CMK (cell line): ENCODE data around the gene CDKN2B-AS1.

Experiments
- DNase-seq: peaks from one replicate; pipeline ENCODE4 v3.0.0-alpha.2; 2010; ENCODE audit warnings: low read depth

Gene CDKN2B-AS1

DNA sequence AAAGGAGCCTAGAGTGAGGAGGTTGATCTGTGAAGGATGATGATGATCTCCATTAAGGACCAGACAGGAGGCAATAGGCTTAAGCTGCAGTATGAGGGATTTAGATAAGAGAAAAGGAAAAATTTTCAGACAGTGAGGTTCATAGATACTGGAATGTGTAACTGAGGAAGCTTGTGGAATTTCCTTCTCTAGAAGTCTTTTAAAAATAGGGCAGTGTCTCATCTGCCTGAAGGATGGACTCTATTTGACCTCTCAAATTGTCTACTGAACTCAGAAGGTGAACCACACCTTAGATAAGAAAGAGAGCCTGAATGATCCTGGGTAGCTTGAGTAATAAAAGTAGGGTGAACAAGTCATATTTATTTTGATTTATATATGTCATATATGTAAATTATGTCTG lies 162.7 kb downstream of the CDKN2B-AS1 start:
- no peak for DNase-seq

DNA sequence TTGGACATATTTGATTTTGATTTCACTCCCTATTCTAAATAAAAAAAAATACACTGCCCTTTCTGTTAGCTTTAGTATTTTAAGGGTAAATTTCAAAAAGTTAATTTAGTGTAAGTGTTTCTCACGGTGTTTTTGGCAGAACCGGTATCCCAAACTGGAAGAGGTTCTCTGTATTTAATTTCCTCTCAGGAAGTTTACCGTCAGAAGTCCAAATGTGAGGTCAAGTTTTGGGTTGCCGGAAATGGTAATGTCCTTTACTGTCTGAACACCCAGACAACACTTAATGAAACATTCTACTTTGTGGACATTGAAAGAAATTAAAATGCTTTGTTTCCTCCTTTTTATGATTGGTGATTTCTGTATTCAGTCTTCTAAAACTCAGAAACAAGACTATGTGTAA lies 163.2 kb downstream of the CDKN2B-AS1 start:
- DNase-seq: no peak

DNA sequence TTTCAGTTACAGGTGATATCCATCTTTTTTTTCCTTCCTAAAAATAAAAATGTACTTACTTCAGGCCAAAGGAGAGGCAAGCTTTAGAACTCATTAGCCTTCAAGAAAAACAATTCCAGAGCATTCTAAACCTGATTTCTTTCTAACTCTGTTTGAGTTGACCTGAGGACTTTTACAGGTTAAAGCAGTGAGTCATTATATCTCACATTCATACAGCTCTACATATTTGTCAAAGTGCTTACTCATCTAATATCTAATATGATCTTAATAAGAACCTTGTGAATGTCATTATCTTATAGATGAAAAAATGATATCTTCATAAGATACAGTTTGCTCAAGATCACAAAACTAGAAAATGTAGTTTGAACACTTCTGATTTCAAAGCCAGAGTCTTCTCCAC lies 163.7 kb downstream of the CDKN2B-AS1 start:
- DNase-seq: no peak

DNA sequence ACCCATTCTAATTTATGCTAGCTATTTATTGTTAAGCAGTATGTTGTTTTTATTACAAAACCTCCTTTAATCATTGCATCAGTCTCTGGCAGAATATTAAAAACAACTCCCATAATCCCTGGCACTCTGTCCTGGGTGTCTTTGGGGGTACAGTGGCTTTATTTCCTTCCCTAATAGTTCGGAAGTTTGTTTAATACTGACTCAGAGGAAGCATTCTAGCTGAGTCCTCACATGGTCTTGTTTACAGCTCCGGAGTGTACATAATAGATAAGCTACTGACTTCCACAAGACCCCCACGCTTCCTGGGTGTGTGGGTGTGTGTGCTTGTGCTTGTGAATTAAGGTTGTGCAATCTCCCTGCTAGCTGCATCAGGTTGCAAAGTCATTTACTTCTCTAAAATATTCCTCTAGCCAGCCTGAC lies 164.3 kb downstream of the CDKN2B-AS1 start:
- DNase-seq: no peak

DNA sequence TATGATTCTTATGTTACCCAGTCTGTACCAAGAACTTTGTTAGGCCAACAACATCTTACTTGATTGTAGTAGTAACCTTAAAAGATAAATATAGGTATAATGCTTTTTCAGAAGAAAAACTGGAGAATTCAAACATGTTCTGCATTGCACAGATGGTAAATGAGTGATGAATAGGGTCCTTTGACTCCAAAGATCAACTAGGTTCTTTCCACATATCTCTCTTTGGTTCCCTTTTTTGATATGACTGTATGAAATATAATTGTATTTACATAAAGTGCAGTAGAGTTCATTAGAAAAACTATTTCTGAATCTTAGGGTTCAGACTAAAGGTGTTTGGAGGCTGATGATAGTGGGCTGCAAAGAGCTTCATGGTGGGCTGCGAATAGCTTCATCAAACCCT lies 165.0 kb downstream of the CDKN2B-AS1 start:
- DNase-seq: no peak

DNA sequence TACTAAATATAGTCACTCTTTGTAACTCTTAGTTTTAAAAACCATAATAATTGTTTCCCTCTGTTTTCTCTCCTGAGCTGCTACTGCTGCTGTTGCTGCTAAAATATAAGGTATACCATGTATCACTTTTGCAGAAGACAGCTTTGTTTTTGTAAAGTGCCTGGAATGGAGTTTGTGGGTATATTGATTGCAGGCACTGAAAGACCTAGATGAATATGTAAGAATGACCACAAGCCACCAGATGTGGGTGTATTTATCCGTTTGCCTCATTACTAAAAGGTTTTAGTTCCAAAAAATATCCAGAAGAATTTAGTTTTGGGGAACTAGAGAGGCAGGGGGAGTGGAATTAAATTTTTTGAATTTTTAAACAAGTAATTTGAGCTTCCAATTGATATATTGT lies 165.6 kb downstream of the CDKN2B-AS1 start:
- DNase-seq: no peak

DNA sequence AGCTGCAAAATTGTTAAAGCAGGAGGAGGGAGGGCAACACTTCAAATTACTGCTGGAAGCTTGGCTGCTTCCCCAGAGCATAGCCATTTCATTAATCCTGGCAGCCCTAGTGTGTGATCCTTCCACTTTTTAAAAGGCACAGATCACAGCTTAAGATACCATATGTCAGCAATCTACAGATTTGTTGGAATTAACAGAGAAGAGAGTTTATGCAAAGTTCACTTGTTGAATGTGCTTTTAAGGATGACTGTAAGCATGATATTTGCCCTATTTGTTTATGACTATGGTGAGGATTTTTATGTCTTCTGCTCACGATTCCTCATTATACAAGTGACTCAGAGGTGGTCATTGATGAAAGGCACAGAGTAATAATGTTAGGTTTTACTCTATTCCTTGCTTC lies 170.6 kb downstream of the CDKN2B-AS1 start:
- DNase-seq: no peak

DNA sequence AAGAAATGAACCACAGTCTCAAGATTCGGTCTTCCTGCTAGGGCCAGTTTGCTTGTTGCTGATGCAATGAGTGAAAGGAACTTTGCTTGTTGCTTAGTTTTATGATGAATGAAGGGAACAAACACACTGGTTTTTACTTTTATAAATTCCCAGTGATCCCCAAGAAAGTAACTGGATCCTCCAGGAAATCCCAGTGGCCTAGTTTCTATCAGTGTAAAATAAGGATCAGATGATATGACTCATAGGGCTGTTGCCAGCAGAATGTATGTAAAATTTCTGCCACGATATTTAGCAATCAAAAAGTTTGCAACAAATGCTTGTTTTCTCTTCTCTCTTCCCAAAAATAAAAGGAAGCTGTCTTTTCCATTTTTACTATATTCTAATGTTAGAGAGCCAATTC lies 174.7 kb downstream of the CDKN2B-AS1 start:
- DNase-seq: no peak

DNA sequence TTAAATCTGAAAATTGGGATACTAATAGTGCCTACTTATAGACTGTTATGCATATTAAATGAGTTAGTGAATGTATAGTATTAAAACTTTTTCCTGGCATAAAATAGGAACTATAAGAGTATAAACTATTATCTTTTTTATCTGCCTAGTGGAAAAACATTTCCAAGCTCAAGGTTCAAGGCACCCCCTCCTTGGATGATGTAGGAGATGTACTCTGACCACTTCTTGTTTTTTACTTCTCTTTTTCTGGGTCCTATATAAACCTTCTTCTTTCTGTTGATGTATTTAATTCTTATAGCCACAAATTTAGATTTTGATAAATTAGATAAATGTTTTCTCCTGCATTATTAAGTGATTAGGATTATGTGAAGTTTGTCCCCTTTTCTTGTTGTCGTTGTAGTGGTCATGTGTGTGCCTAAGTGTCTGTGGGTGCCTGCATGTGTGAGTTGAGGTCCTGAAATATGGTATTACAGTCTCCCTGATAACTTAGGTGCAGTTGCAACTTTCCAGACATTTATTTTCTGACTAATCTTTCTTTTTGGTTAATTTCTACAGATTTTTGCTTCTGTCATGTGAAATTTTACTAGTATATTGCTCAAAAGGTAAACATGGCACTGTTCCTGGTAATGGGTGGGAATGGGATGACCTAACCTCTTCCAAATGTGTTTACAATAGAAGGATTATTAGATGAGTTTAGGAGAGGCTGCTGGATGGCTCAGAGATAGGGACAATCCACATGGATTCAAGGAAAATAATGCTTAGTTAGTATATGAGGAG lies 175.3 kb downstream of the CDKN2B-AS1 start:
- DNase-seq: no peak
